ENCODE data around the gene BMP7.

Gene BMP7

DNA sequence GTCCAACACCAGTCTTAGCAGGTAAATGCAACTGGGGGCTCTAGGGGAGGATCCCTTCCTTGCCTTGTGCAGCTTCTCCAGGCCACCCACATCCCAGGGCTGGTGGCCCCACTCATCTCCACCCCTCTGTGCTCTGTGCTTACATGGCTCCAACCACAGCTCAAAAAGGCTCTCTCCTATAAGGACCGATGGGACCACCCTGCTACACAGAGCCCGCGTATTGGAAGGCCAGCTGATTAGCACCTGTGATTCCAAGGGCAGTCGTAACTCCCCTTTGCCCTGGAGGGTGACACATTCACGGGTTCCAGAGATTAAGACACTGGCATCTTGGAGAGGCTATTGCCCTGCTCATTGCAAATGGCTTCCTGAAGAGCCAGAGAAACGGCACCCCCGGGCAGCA is 84.8 kb downstream of the BMP7 start:
- no peak overlapping the region for H3K4me3 ChIP-seq (ENCODE audit: low read depth, low read length)
- TF ChIP-seq, protein P1, sequence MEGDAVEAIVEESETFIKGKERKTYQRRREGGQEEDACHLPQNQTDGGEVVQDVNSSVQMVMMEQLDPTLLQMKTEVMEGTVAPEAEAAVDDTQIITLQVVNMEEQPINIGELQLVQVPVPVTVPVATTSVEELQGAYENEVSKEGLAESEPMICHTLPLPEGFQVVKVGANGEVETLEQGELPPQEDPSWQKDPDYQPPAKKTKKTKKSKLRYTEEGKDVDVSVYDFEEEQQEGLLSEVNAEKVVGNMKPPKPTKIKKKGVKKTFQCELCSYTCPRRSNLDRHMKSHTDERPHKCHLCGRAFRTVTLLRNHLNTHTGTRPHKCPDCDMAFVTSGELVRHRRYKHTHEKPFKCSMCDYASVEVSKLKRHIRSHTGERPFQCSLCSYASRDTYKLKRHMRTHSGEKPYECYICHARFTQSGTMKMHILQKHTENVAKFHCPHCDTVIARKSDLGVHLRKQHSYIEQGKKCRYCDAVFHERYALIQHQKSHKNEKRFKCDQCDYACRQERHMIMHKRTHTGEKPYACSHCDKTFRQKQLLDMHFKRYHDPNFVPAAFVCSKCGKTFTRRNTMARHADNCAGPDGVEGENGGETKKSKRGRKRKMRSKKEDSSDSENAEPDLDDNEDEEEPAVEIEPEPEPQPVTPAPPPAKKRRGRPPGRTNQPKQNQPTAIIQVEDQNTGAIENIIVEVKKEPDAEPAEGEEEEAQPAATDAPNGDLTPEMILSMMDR (IDR thresholded peaks at IDR 0.05; ENCODE audit: insufficient read depth, low read depth, low read length, missing control alignments) = no peak
- DNase-seq (ENCODE audit: low read depth) = no peak

DNA sequence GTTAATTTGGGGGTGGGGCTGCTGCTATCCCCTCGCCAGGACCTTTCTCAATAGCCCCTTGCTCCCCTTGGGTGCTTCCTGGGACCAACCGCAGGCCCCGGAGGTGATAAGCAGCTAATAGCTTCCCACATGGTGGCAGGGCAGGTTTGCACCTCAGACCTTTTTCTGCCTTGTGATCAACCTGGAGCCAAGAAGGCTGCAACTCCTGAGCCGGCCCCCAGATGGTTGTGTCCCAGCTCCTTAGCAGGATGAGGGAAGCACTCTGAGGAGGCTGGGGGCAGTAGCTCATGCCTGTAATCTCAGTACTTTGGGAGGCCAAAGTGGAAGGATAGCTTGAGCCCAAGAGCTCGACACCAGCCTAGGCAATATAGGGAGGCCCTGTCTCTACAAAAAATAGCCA is 85.5 kb downstream of the BMP7 start:
- H3K4me3 ChIP-seq (ENCODE audit: low read depth, low read length) = no peak overlapping the region
- TF ChIP-seq, protein P1 (IDR thresholded peaks at IDR 0.05; ENCODE audit: insufficient read depth, low read depth, low read length, missing control alignments) = no peak
- no peak for DNase-seq (ENCODE audit: low read depth)

DNA sequence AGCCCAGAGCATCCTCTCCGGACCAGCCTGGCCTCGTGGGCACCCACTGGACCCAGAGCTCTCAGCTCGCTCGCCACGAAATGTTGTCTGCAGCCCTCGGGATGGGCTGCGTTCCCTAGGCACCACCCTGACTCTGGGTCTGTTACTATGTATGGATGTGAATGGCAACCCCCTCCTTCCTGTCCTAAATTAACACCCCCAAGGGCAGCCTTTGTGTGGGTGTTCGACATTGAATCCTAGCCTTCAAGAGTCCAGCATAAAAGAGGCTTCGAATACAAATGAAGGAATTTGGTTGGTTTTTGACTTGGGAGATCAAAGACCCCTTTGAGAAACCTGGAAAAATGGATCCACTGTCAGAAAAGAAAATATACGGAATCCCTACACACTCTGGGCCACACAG is 86.1 kb downstream of the BMP7 start:
- TF ChIP-seq, protein P1 (IDR thresholded peaks at IDR 0.05; ENCODE audit: insufficient read depth, low read depth, low read length, missing control alignments) = no peak
- no peak overlapping the region for H3K4me3 ChIP-seq (ENCODE audit: low read depth, low read length)
- DNase-seq (ENCODE audit: low read depth) = no peak

DNA sequence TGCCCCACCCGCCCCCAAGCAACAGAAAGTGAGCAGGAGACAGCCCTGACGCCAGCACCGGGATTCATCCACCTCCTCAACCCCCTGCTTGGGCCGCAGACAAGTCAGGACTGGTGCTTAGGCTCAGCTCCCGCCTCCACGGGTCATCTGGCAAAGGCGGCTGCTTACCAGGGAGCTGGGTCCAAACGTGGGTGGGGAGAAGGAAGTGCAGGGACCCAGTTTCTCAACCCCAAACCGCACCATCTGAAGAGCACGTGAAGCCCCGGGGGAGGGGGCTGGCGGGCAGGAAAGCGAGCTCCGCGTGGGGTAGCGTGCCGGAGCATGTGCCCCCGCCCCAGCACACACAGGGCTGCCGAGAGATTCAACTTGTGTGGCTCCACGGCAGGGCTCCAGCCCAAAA is 87.2 kb downstream of the BMP7 start:
- DNase-seq (ENCODE audit: low read depth) = no peak
- TF ChIP-seq, protein P1 (IDR thresholded peaks at IDR 0.05; ENCODE audit: insufficient read depth, low read depth, low read length, missing control alignments) = no peak
- no peak overlapping the region for H3K4me3 ChIP-seq (ENCODE audit: low read depth, low read length)

- TF ChIP-seq, protein P1 (IDR thresholded peaks at IDR 0.05; ENCODE audit: insufficient read depth, low read depth, low read length, missing control alignments) = no peak
- DNase-seq (ENCODE audit: low read depth) = no peak
- H3K4me3 ChIP-seq (ENCODE audit: low read depth, low read length) = no peak overlapping the region
Observed at GRCh38 chr20:57178582-57179111, 87.8 kb downstream of the BMP7 start.

DNA sequence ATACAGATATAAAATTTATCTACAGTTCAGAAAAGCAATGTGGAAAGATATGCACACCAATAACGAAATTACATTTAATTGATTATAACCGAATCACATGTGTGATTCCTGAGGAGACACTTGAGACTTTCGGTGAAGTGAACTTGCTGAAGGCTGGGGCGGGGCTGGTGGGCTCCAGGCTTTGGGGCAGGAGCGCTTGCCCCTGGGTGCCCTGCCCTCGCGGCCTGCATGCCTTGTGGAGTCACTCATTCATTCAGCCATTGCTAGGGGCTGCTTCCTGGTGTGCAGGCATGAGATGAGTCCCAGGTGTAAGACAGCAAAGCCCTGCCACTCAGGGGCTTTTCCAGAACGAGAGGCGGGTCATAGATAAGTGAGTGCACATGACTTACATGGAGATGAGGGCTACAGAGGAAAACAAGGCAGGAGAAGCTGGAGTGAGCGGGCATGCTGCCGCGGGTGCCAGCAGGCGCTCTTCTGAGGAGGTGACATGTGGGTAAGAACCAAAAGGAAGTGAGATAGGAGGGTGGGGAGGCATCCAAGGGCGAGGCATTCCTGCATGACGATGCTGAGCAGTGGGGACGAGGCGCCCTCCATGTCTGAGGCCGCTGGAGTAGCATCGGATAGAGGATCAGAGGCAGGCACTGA is 88.7 kb downstream of the BMP7 start:
- DNase-seq (ENCODE audit: low read depth) = no peak
- TF ChIP-seq, protein P1 (IDR thresholded peaks at IDR 0.05; ENCODE audit: insufficient read depth, low read depth, low read length, missing control alignments) = no peak

GRCh38 chr20:57176842-57177241 is 89.6 kb downstream of the BMP7 start:
- no peak for DNase-seq (ENCODE audit: low read depth)
- H3K4me3 ChIP-seq (ENCODE audit: low read depth, low read length) = no peak overlapping the region
- TF ChIP-seq, protein P1 (IDR thresholded peaks at IDR 0.05; ENCODE audit: insufficient read depth, low read depth, low read length, missing control alignments) = no peak

More for the DNA sequence above, 88.7 kb downstream of the BMP7 start:
- no peak overlapping the region for H3K4me3 ChIP-seq (ENCODE audit: low read depth, low read length)

All from GM12865 (cell line).